HEK293 (cell line): ENCODE data around the gene BAG2.

Experiments used
- BCL11A ChIP-seq: fragments of 450-650 bp; formaldehyde crosslinking; IDR thresholded peaks from 2 replicates; pipeline ENCODE4 v1.5.1; 2016; ENCODE audit warnings: low read depth, missing biosample characterization, missing genetic modification characterization
- SETDB1 ChIP-seq: IDR thresholded peaks from one replicate; pipeline ENCODE4 v1.6.1; 2017; ENCODE audit warnings: mild to moderate bottlenecking, low read length, moderate library complexity, mixed read lengths; ENCODE audit not compliant: insufficient read length
- TCF7L2 ChIP-seq: IDR thresholded peaks from 2 replicates; pipeline ENCODE4 v1.6.1; 2011; ENCODE audit warnings: low read depth, mild to moderate bottlenecking, inconsistent platforms, low read length, moderate library complexity, borderline replicate concordance
- YY1 ChIP-seq: fragments of 450-650 bp; formaldehyde crosslinking; IDR thresholded peaks from 2 replicates; pipeline ENCODE4 v1.5.1; 2018; ENCODE audit warnings: missing biosample characterization, missing genetic modification characterization
- ZNF404 ChIP-seq: fragments of 450-650 bp; formaldehyde crosslinking; IDR thresholded peaks from 2 replicates; pipeline ENCODE4 v1.5.1; 2017; ENCODE audit warnings: missing biosample characterization, missing genetic modification characterization
- ZNF629 ChIP-seq: fragments of 450-650 bp; formaldehyde crosslinking; IDR thresholded peaks from 2 replicates; pipeline ENCODE4 v1.5.1; 2017; ENCODE audit warnings: missing biosample characterization, missing genetic modification characterization
- ZSCAN30 ChIP-seq: fragments of 450-650 bp; IDR thresholded peaks from 2 replicates; pipeline ENCODE4 v1.5.1; 2018; ENCODE audit warnings: missing biosample characterization, mild to moderate bottlenecking, missing genetic modification characterization, moderate library complexity
- TF ChIP-seq, protein P1 (sequence below): fragments of 450-650 bp; formaldehyde crosslinking; IDR thresholded peaks from 2 replicates; pipeline ENCODE4 v1.5.1; 2016; ENCODE audit warnings: missing biosample characterization, missing genetic modification characterization
- TF ChIP-seq, protein P2 (sequence below): fragments of 450-650 bp; formaldehyde crosslinking; IDR thresholded peaks from 2 replicates; pipeline ENCODE4 v1.5.1; 2016; ENCODE audit warnings: missing biosample characterization, missing genetic modification characterization
- TF ChIP-seq, protein P3 (sequence below): fragments of 450-650 bp; formaldehyde crosslinking; IDR thresholded peaks from 2 replicates; pipeline ENCODE4 v1.5.1; 2016; ENCODE audit warnings: missing biosample characterization, missing genetic modification characterization
- TF ChIP-seq, protein P4 (sequence below): fragments of 450-650 bp; formaldehyde crosslinking; IDR thresholded peaks from 2 replicates; pipeline ENCODE4 v1.5.1; 2017; ENCODE audit warnings: missing biosample characterization, mild to moderate bottlenecking, missing genetic modification characterization, moderate library complexity
- TF ChIP-seq, protein P5 (sequence below): IDR thresholded peaks from 2 replicates; pipeline ENCODE4 v1.6.1; 2011; ENCODE audit warnings: mild to moderate bottlenecking, low read depth, low read length, borderline replicate concordance

DNA sequence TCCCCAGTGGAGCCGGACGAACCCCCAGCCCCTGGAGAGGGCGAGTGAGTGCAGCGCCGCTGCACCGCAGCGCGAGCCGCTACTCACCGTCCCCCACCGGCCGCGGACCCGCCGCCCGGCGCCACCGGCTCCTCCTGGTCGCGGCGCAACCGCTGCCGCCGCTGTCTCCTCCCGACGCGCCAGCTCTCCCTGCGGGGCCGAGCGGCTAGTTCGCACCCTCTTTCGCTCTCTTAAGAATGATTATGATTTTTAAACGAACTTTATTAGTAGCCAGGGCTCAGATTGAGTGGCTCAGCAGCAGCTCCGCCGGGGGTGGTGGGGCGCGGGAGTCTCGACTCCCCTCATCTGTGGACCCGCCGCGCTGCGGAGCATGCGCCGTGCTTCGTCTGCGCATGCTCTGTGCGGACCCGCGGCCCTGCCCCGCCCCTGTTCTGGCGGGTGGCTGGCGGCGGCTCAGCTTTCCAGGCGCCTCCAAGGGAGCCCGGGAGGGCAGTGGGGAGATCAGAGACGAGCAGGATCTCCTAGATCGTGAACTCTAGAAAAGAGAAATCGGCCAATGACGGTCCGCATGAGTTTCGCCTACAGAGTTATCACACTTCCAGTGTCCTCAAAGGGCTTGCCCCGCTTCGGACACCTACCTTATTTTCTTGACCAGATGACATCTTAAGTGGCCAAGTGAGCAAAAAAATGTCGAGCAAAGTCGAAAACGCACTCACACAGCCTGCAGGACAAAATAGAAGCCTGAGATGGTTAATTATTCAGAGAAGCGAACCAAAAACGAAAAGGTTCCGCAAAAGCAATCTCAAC is 50.0 kb downstream of the BAG2 start, which contains the start of gene RAB23:
- TF ChIP-seq, protein P1, sequence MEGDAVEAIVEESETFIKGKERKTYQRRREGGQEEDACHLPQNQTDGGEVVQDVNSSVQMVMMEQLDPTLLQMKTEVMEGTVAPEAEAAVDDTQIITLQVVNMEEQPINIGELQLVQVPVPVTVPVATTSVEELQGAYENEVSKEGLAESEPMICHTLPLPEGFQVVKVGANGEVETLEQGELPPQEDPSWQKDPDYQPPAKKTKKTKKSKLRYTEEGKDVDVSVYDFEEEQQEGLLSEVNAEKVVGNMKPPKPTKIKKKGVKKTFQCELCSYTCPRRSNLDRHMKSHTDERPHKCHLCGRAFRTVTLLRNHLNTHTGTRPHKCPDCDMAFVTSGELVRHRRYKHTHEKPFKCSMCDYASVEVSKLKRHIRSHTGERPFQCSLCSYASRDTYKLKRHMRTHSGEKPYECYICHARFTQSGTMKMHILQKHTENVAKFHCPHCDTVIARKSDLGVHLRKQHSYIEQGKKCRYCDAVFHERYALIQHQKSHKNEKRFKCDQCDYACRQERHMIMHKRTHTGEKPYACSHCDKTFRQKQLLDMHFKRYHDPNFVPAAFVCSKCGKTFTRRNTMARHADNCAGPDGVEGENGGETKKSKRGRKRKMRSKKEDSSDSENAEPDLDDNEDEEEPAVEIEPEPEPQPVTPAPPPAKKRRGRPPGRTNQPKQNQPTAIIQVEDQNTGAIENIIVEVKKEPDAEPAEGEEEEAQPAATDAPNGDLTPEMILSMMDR (tag by site-specific recombination), result 0 out of 2 replicates have a peak, but pooled peaks have one; percentile 18
- TF ChIP-seq, protein P2, sequence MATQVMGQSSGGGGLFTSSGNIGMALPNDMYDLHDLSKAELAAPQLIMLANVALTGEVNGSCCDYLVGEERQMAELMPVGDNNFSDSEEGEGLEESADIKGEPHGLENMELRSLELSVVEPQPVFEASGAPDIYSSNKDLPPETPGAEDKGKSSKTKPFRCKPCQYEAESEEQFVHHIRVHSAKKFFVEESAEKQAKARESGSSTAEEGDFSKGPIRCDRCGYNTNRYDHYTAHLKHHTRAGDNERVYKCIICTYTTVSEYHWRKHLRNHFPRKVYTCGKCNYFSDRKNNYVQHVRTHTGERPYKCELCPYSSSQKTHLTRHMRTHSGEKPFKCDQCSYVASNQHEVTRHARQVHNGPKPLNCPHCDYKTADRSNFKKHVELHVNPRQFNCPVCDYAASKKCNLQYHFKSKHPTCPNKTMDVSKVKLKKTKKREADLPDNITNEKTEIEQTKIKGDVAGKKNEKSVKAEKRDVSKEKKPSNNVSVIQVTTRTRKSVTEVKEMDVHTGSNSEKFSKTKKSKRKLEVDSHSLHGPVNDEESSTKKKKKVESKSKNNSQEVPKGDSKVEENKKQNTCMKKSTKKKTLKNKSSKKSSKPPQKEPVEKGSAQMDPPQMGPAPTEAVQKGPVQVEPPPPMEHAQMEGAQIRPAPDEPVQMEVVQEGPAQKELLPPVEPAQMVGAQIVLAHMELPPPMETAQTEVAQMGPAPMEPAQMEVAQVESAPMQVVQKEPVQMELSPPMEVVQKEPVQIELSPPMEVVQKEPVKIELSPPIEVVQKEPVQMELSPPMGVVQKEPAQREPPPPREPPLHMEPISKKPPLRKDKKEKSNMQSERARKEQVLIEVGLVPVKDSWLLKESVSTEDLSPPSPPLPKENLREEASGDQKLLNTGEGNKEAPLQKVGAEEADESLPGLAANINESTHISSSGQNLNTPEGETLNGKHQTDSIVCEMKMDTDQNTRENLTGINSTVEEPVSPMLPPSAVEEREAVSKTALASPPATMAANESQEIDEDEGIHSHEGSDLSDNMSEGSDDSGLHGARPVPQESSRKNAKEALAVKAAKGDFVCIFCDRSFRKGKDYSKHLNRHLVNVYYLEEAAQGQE (tag by site-specific recombination), result no peak
- TF ChIP-seq SETDB1, result no peak
- 0 out of 2 replicates have a peak, but pooled peaks have one; percentile 19 for TF ChIP-seq ZNF629 (tag by site-specific recombination)
- TF ChIP-seq, protein P3, sequence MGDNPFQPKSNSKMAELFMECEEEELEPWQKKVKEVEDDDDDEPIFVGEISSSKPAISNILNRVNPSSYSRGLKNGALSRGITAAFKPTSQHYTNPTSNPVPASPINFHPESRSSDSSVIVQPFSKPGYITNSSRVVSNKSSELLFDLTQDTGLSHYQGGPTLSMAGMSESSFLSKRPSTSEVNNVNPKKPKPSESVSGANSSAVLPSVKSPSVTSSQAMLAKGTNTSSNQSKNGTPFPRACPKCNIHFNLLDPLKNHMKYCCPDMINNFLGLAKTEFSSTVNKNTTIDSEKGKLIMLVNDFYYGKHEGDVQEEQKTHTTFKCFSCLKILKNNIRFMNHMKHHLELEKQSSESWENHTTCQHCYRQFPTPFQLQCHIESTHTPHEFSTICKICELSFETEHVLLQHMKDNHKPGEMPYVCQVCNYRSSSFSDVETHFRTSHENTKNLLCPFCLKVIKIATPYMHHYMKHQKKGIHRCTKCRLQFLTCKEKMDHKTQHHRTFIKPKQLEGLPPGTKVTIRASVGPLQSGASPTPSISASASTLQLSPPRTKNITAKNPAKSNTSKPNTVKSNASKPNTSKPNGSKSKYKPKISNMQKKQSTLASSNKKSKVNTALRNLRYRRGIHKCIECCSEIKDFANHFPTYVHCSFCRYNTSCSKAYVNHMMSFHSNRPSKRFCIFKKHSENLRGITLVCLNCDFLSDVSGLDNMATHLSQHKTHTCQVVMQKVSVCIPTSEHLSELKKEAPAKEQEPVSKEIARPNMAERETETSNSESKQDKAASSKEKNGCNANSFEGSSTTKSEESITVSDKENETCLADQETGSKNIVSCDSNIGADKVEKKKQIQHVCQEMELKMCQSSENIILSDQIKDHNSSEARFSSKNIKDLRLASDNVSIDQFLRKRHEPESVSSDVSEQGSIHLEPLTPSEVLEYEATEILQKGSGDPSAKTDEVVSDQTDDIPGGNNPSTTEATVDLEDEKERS, result no peak
- no peak for TF ChIP-seq TCF7L2
- TF ChIP-seq, protein P4, sequence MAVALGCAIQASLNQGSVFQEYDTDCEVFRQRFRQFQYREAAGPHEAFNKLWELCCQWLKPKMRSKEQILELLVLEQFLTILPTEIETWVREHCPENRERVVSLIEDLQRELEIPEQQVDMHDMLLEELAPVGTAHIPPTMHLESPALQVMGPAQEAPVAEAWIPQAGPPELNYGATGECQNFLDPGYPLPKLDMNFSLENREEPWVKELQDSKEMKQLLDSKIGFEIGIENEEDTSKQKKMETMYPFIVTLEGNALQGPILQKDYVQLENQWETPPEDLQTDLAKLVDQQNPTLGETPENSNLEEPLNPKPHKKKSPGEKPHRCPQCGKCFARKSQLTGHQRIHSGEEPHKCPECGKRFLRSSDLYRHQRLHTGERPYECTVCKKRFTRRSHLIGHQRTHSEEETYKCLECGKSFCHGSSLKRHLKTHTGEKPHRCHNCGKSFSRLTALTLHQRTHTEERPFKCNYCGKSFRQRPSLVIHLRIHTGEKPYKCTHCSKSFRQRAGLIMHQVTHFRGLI (tag by site-specific recombination), result no peak
- no peak for TF ChIP-seq BCL11A (tag by site-specific recombination)
- TF ChIP-seq YY1 (tag by site-specific recombination), result no peak
- no peak for TF ChIP-seq ZNF404 (tag by site-specific recombination)
- TF ChIP-seq, protein P5, sequence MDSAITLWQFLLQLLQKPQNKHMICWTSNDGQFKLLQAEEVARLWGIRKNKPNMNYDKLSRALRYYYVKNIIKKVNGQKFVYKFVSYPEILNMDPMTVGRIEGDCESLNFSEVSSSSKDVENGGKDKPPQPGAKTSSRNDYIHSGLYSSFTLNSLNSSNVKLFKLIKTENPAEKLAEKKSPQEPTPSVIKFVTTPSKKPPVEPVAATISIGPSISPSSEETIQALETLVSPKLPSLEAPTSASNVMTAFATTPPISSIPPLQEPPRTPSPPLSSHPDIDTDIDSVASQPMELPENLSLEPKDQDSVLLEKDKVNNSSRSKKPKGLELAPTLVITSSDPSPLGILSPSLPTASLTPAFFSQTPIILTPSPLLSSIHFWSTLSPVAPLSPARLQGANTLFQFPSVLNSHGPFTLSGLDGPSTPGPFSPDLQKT, result no peak
- peak; percentile 14; the same call in 1 of the 2 replicates for TF ChIP-seq ZSCAN30 (tag by site-specific recombination)
